ENCODE measurements around the gene USP7.
"Not testable (repeated sequence)": the region's sequence is repeated elsewhere in the genome, so short reads cannot be mapped to it uniquely, and the experiment has no call there.

USP7 gene

DNA sequence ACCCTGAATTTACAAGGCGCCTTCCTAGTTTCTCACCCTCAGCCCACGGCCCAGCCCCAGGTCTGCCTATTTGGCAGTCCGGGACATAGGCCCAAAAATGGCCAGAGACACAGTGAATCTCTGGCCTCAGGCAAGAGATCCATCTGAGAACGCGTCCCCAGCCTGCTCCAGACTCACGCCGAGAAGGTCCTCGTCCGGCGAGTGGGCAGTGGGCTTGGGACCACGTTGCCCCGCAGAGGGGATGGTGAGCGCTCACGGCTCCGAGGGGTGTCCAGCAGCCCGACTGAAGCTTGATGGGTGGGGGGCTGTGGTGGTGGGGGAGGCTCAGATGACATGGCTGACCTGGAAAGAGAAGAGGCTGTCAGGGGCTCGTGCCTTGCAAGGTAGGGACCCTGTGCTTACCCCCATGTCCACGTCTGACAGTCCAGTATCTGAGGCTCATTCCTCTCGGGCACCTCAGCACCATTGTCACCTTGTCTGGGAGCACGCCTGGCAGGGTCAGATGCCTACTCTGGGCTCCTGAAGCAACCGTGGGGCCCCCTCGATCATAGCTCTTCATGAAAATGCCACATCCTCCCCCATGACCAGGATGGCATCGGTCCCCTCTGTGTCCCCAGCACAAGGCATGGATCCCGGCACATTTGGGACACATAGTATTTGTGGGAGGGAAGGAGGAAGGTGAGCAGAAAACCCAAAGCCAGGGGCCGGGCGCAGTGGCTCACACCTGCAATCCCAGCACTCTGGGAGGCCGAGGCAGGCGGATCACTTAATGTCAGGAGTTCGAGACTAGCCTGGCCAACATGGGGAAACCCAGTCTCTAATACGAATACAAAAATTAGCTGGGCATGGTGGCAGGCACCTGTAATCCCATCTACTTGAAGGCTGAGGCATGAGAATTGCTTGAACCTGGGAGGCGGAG, 104.5 kb downstream of the USP7 start:
- DNase-seq = no peak

DNA sequence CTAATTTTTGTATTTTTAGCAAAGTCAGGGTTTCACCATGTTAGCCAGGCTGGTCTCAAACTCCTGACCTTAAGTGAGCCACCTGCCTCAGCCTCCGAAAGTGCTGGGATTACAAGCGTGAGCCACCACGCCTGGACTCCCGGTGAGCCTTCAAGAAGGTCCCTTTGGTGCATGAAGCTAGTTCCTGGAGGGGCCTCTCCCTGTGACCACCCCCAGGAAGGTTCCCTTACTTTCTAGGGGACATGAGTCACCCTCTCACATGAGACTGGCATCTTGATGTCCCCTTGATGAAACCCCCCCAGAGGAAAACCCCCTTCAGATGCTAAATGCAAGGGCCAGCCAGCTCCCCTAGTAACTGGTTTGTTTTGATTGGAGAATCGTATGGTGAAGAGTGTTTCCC, 107.7 kb downstream of the USP7 start:
- DNase-seq = no peak

DNA sequence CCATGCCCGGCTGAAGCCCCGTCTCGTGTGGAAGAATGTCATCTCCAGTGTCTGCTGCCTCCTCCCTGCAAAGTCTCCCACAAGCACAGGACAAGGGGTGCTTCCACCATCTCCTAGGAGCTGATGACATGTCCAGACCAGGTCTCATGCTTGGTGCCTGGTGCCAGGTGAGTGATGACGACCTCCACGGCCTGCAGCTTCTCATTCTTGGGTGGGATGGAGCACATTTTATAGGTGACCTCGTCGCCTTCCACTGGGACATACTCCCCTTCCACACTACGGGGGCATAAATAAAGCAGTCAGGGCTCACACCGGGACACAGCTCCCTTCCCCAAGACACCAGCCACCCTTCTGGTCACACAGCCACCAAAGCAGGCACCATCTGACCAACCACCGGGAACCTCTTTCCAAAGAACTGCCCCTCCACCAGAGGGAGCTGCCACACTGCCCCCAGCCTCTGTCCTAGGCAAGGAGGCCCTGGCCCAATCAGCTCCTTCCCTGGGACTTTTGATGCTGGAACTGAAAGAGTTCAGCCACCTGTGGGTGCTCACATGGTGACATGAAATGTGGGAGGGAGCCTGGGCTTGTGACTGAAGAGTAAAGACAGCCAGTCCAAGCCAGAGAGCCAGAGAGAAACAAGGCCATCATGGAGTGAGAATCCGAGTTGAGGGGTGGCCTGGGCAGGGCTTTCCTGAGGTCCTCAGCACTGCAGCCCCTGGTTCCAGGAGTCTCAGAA, 108.5 kb downstream of the USP7 start:
- no peak for DNase-seq

DNA sequence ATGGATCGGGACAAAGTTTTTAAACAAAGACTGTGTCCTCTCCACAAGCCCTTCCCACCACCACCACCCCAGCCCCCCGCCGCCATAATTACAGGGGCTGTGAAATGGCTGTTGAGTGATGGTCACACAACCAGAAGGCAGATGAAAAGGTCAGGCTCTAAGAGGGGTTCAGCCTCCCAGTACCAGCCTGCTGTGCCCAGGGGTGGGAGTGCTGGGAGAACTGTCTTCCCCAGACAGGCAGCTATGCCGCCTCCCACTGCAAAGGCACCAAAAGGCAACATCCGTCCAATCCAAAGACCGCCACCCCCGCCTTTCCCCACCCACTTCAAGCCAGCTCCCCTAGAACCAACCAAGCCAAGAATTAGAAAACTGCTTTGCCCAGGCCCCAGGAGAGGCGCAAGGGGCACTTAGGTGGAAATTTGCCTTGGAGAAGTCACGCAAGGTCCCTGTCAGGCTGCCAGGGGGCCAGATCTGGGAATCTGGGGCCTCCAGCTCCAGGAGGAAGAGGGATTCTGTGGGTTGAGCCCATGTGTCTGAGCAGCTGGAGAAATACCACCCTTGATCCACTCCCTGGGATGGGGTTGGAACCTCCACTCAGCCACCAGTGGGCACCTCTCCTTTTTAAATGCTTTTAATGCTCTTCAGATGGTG, 109.3 kb downstream of the USP7 start:
- no peak for DNase-seq

DNA sequence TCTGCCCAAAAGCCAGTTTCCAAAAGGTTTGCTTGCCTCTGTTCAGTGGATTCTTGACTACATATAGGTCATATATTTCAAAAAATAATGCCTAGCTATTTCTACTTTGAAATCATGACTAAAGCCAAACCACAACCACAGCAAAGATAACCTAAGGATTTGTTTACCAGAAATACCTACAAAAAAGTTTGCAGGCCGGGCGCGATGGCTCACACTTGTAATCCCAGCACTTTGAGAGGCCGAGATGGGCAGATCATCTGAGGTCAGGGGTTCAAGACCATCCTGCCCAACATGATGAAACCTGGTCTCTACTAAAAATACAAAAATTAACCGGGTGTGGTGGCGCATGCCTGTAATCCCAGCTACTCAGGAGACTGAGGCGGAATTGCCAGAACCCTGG, 110.1 kb downstream of the USP7 start:
- no peak for DNase-seq

DNA sequence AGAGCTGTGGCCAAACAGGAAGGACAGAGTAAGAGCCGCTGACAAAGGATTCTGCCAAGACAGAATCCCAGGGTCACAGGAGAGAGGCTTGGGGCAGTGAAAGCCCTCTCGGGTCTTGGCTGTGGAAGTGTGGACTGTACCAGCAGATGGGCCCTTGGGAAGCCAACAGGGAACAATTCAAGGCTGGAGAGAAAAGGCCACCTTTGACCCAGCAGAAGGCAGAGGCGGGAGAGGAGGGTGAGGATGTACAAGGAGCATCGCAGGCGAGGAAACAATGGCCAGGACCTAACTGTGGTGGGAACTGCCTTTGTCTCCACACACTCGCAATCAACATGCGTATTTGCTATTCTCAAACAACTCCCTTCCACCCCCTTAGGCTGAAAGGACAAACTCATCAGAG, 110.6 kb downstream of the USP7 start:
- no peak for DNase-seq

DNA sequence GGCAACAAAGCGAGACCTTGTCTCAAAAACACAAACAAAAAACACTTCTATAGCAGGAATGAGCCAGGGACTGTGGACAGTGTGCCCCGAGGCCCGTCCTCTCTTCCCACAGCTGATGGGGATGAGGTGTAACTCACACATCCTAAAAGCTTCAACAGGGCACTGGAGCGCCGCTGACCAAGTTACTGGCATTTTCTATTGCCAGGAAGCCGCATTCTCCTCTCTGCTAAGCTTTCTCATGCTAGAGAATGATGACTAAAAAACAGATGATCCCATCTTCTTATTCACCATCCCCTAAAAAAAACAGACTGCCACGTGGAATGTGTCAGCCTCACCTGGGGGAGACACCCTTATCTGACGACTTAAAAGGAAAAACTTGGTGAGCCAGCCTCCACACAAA, 111.2 kb downstream of the USP7 start:
- no peak for DNase-seq

DNA sequence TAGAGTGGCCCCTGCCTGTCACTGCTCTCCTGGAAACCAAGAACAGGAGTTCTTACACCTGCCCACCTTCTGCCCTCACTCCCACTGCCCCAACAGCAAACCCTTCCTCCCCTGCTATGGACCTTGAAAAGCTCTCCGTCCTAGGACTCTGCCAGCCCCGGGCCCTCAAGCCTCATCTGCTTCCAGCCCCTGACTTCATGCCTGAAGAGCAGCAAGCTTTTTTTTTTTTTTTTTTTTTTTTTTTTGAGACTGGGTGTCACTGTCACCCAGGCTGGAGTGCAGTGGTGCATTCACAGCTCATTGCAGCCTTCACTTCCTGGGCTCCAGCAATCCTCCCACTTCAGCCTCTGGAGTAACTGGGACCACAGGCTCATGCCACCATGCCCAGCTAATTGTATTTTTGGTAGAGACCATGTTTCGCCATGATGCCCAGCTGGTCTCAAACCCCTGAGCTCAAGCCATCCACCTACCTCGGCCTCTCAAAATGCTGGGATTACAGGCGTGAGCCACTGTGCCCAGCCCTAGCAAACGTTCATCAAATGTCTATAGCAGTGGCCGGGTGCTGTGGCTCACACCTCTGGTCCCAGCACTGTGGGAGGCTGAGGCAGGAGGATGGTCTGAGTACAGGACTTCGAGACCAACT, 111.8 kb downstream of the USP7 start:
- no peak for DNase-seq

DNA sequence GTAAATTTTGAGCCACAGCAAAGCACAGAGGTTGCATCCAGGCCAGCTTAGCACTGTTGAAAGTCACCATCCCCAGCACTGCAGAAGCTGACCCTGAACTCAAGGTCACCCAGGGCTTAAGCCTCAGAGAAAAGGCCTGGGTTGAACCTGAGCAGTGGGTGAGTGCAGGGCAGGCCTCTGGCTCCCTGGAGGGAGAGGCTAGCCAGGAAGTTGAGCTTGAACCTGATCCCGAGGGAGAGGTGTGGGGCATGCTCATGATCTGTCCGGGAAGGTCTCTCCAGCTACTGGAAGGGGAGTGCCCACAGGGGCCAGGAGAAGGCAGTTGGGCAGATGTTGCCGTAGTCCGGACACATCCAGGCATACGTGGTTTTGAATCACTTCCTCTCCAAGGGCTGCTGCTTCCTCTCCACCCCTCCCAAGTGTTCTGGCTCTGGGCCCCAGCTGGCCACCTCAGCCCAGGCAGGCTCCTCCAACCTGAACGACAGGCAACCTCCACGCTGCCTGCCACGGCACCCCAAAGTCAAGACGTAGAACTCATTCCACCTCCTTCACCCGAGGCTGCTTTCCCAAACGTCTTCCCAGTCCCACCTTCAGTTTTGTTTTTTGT, 113.3 kb downstream of the USP7 start:
- no peak for DNase-seq

DNA sequence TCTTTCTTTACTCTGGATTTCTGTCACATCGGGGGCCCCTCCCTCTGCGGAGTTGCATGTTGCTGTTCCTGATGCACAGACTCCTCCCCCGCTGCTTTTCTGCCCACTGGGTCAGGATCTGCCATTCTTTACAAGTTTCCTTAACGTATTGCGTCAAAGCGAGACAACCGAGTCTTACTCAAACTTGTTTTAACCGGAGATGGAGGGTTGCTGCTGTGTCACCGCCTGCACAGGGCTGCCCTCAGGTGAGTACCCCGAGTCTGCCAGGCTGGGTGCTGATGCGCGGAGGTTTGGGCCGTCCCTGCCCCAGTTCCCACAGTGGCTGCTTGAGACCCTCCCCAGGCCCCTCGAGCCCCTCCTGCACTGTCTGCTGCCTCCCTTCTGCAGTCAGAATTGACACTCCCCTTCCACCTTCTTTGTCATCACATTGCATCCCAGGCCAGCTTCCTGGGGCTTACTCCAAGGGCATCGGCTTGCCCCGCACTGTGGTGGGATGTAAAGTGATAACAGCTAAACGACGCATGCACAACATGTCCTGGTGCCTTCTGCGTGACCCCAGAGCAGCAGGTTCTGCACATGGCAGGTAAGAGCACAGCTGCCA, 114.2 kb downstream of the USP7 start:
- DNase-seq = no peak

DNA sequence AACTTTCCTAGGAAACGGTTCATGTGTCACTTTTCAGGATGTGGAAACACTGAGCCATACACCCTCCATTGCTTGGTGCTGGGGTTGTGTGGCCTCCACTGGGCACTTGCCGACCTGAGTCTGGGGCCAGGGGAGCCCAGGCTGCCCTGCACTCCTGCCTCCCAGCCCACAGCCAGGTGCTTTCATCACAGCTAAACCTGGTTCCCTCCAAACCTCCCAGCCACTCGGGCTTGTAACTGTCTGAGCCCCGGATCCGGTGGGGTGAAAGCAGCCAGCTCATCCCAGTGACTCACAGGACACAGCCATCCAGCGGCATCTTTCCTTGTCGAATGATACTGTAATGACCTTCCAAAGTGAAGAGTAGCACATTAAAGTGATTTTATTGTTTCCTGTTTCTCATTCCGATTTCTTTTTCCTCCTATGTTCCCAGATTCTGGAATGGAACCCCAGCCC, 114.7 kb downstream of the USP7 start:
- no peak for DNase-seq

DNA sequence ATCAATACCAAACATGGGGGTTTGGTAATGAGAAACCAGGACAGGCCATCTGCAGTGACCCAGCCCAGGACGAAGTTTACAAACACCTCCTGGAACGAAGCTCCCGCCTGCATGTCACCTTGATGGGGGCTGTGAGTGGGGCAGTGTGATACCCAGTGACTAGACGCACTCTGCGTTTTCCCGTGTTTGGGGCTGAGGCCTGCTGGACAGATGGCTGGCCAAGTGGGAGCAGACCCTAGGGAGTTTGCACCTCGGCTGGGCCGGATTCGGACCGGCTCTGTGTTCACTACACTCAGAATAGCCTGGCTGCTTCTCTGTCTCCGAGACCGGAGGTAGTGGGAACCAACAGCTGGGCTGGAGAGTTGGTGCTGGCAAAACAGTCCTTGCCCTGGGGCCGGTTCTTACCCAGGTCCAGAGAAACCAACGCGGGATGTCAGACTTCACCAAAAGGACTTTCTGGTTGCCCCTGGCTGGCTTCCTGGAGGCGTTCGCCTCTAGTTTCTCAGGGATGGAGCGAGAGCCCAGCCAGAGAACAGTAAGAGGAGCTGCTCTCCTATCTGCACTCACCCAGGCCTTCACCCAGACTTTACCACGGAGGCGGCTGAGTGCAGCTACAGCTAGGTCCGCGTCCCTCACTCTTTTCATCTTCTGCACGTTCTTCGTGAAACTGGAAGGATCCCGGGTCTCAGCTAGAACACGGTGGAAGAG, 115.3 kb downstream of the USP7 start:
- DNase-seq = no peak

DNA sequence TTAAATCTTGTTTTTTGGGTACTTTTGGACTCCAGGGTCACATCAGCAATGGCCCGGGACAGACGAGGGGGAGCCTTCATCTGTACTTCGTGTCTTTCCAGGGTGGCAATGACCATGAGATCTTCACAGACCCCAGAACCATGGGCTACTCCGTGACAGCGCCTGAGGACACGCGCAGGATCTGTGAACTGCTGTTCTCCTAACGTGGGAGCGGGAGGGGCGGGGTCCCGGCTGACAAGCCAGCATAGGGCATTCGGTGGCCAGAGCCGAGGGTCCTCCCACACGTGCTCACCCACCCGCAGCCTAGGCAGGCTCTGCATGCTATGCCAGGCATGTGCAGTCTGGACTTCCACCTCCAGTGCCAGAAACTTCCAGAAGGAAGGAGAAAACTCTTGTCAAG, 116.1 kb downstream of the USP7 start:
- no peak for DNase-seq

DNA sequence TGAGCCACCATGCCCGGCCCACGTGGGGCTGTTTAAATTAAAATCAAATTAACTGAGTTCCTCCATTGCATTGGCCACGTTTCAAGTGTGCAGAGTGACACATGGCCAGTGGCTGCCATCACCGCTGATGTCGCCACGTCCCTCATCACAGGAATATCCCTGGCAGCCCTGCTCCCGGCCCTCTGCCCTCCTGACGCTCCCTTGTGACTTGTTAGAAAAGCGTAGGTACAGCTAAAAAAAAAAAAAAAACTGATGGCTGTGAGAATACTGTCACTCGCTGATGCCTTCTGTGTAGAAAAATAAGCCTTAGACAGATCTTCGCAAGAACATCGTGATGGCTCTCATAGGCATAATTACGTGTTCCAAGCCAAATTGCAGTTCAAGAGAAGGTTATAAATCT, 116.6 kb downstream of the USP7 start:
- no peak for DNase-seq

DNA sequence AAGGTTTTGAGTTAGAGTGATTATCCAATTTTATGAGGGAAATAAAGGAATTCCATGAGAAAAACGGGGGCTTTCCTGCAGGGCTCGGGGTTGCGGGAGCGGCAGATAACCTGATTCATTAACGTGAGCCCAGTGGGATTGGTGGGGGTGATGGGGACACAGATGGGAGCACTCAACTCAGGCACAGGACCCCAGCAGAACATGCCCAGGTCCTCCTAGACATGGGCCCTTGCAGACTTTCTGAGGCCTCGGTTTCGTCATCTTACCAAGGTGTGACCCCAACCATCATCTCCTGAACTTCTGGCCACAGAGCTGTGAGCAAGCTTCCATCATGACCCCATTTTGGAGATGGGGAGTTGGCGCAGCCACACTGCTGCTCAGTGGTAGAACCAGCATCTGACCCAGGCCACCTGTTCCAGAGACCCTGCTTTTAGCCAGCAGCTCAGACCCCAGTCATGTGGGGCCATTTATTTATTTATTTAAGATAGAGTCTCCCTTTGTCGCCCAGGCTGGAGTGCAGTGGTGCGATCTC, 117.2 kb downstream of the USP7 start:
- DNase-seq = no peak

DNA sequence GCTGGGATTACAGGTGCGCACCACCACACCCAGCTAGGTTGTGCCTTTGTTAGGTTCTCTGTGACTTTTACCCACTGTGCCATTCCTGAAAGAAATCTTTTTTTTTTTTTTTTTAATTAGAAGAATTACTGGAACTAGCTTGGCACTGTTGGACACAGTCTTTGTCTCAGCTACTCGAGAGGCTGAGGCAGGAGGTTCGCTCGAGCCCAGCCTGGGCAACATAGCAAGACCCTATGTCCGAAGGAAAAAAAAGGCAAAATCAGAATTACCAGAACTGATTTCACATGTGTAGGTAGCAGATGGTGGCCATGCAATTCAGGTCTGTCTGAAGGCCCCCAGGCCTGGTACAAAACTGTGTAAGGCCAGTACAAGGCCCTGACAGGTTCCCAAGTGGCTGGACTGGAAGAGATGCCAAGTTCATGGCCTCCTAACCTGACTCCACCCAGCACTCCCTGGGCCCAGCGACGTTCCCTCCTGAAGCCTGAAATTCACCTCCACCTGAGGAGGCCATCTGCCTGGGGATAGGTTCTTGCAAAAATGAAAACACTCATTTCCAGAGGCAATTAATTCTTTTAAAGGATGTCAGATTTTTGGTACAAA, 117.9 kb downstream of the USP7 start:
- no peak for DNase-seq

DNA sequence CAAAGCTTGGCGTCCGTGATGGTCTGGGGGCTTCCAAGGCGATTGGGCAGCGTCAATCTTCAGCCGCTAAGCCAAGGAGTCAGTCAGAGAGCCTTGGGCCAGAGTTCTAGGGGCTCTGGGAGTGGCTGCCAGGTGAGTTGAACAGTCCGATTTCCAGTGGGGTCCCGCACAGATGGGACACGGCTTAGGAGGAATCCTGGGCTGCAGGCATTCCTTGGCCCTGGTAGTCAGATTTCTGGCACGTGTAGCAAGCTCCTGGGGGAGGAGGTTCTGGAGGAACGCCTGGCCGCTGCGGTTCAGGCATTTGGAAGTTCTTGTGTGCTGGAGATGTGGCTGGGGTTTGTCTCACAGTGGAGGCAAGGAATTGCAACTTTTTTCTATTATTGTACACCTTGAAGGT, 120.4 kb downstream of the USP7 start:
- not testable (repeated sequence) for DNase-seq

Measured in activated CD4-positive, CD25-positive, alpha-beta regulatory T cell treated with anti-CD3 and anti-CD28 coated beads, Interleukin-2, amount 50 U/mL, for 72 hours (primary cell).